Left ventricle myocardium inferior (tissue), 1 donor: Measurements from ENCODE around the gene ADAM19. TPM values are rescaled to one million over a fixed set of nuclear protein-coding genes. Genes with fewer than 3 reads are reported as not detected.

Source experiments
- DNase-seq: peaks from one replicate; pipeline ENCODE4 v3.0.0-alpha.2; 2020
- H3K27ac ChIP-seq: fragments of 200-600 bp; replicated peaks from 2 replicates; pipeline ENCODE4 v1.8.0; 2021
- H3K27me3 ChIP-seq: fragments of 200-600 bp; 2 replicates; pipeline ENCODE4 v1.8.0; 2021; ENCODE audit warnings: low read depth
- H3K36me3 ChIP-seq: fragments of 200-600 bp; 2 replicates; pipeline ENCODE4 v1.8.0; 2021
- H3K4me1 ChIP-seq: fragments of 200-600 bp; 2 replicates; pipeline ENCODE4 v1.8.0; 2021
- H3K4me3 ChIP-seq: fragments of 200-600 bp; 2 replicates; pipeline ENCODE4 v1.8.0; 2021; ENCODE audit warnings: mild to moderate bottlenecking, moderate library complexity
- H3K9me3 ChIP-seq: fragments of 200-600 bp; replicated peaks from 2 replicates; pipeline ENCODE4 v1.8.0; 2021
- CTCF ChIP-seq: fragments of 200-600 bp; IDR thresholded peaks from 2 replicates; pipeline ENCODE4 v1.8.0; 2021; ENCODE audit warnings: antibody characterized with exemption, mild to moderate bottlenecking, borderline replicate concordance
- intact Hi-C: fragments of 100-400 bp; cut with micrococcal nuclease; formaldehyde crosslinking; loops from one replicate; pipeline ENCODE4 v1.11.0; 2022
- total RNA-seq: library from RNA; stranded (reverse); fragmentation: NEBNext Ultra II Directional; extraction: Animal tissue kit (Norgen Biotek cat#: 25700); gene quantifications from one replicate; pipeline ENCODE4 v1.2.1, GENCODE V29; 2021
- donor health status: DM: no; HTN: yes; CAD: no; lungs with severe emphysema.

Gene ADAM19
- total RNA-seq, 1 donor from 2014 or later: 17.7 TPM

GRCh38 chr5:157552650-157553049, 22.9 kb downstream of the ADAM19 start:
- DNase-seq: no peak
- intact Hi-C loops: no loop called here
- Histone ChIP-seq H3K4me1 (peaks cover 58% of the 10 kb centered on the region), H3K4me3 (no peak overlapping the region), H3K27ac (no peak overlapping the region), H3K9me3 (no peaks in the 10 kb centered on the region), H3K36me3 (no peaks in the 10 kb centered on the region), H3K27me3 (no peaks in the 10 kb centered on the region)
- no peak for TF ChIP-seq CTCF

- intact Hi-C loops: no loop called here
- no peak for TF ChIP-seq CTCF
- no peak for DNase-seq
- H3K4me3 ChIP-seq: no peak overlapping the region
- no peaks in the 10 kb centered on the region for H3K36me3 ChIP-seq
- H3K4me1 ChIP-seq: peaks cover 74% of the 10 kb centered on the region
- H3K27ac ChIP-seq: no peak overlapping the region
- no peaks in the 10 kb centered on the region for H3K9me3 ChIP-seq
- H3K27me3 ChIP-seq: no peaks in the 10 kb centered on the region
Measured at GRCh38 chr5:157550663-157551062, 24.9 kb downstream of the ADAM19 start.

- H3K27ac ChIP-seq: peak overlapping the region; percentile 68
- no peak for DNase-seq
- intact Hi-C loops: no loop called here
- H3K4me3 ChIP-seq: no peak overlapping the region
- H3K4me1 ChIP-seq: peaks cover 74% of the 10 kb centered on the region
- no peak for TF ChIP-seq CTCF
- H3K9me3 ChIP-seq: no peaks in the 10 kb centered on the region
- H3K36me3 ChIP-seq: no peaks in the 10 kb centered on the region
- H3K27me3 ChIP-seq: no peaks in the 10 kb centered on the region
Measured at GRCh38 chr5:157549954-157550549, 25.5 kb downstream of the ADAM19 start.

GRCh38 chr5:157549283-157549629, 26.3 kb downstream of the ADAM19 start:
- H3K27ac ChIP-seq: peak overlapping the region; percentile 68
- no peaks in the 10 kb centered on the region for H3K9me3 ChIP-seq
- peaks cover 74% of the 10 kb centered on the region for H3K4me1 ChIP-seq
- DNase-seq: no peak
- no peaks in the 10 kb centered on the region for H3K27me3 ChIP-seq
- no peak overlapping the region for H3K4me3 ChIP-seq
- no peak for TF ChIP-seq CTCF
- intact Hi-C loops: no loop called here
- H3K36me3 ChIP-seq: no peaks in the 10 kb centered on the region

GRCh38 chr5:157548513-157549282, 26.9 kb downstream of the ADAM19 start:
- no peak for TF ChIP-seq CTCF
- Histone ChIP-seq H3K9me3 (no peaks in the 10 kb centered on the region), H3K36me3 (no peaks in the 10 kb centered on the region), H3K27ac (peak overlapping the region; percentile 68), H3K4me3 (no peak overlapping the region), H3K4me1 (peaks cover 74% of the 10 kb centered on the region), H3K27me3 (no peaks in the 10 kb centered on the region)
- no peak for DNase-seq
- intact Hi-C loops: no loop called here
